Keratinocyte (primary cell): ENCODE data around the gene VPS18. TPM values are rescaled to one million over a fixed set of nuclear protein-coding genes. Genes with fewer than 3 reads are reported as not detected.

Experiments
- DNase-seq: peaks from one replicate; pipeline ENCODE4 v3.0.0-alpha.2; 2011; ENCODE audit warnings: low read depth, missing footprints, low spot score
- FAIRE-seq: peaks from 2 replicates; lab custom pipeline; 2011; peaks lifted over from hg19 to GRCh38; lab: Jason Lieb, UNC
- H2AFZ ChIP-seq: 2 replicates; pipeline ENCODE4 v1.6.0; 2012; ENCODE audit warnings: low read length, control low read depth, inconsistent platforms; ENCODE audit not compliant: control insufficient read depth
- H3K27ac ChIP-seq: 2 replicates; pipeline ENCODE4 v1.5.1; 2011; ENCODE audit warnings: low read length; ENCODE audit not compliant: control insufficient read depth, insufficient read depth
- H3K27me3 ChIP-seq: 3 replicates; pipeline ENCODE4 v1.6.0; 2011; ENCODE audit warnings: low read length; ENCODE audit not compliant: control insufficient read depth, insufficient read depth; ENCODE audit errors: extremely low read depth
- H3K36me3 ChIP-seq, 2 experiments: 2 replicates in 1 of 2; 3 replicates in 1 of 2; pipeline ENCODE4 v1.5.1; 2011; ENCODE audit warnings: low read length in 2 of 2, mild to moderate bottlenecking in 1 of 2; ENCODE audit not compliant: control insufficient read depth in 2 of 2, insufficient read depth in 2 of 2; ENCODE audit errors: extremely low read depth in 1 of 2
- H3K4me1 ChIP-seq: 3 replicates; pipeline ENCODE4 v1.5.1; 2011; ENCODE audit warnings: low read length; ENCODE audit not compliant: control insufficient read depth, insufficient read depth; ENCODE audit errors: extremely low read depth
- H3K4me2 ChIP-seq: 3 replicates; pipeline ENCODE4 v1.6.0; 2011; ENCODE audit warnings: low read depth, low read length; ENCODE audit not compliant: control insufficient read depth, insufficient read depth; ENCODE audit errors: extremely low read depth
- H3K4me3 ChIP-seq, 3 experiments: fragments of 200-600 bp in 1 of 3; sonication (generic) in 1 of 3; 2 replicates in 2 of 3; 3 replicates in 1 of 3; pipeline ENCODE4 v1.5.1; 2011 to 2016; ENCODE audit warnings: low read length in 3 of 3, mild to moderate bottlenecking in 3 of 3, control low read depth in 2 of 3, inconsistent platforms in 1 of 3, low read depth in 1 of 3, mixed read lengths in 1 of 3, mixed run types in 1 of 3, moderate library complexity in 1 of 3; ENCODE audit not compliant: control insufficient read depth in 2 of 3, insufficient read depth in 2 of 3; ENCODE audit errors: extremely low read depth in 1 of 3
- H3K79me2 ChIP-seq: 2 replicates; pipeline ENCODE4 v1.6.0; 2012; ENCODE audit warnings: low read length; ENCODE audit not compliant: control insufficient read depth, insufficient read depth
- H3K9ac ChIP-seq: 3 replicates; pipeline ENCODE4 v1.6.0; 2011; ENCODE audit warnings: low read length; ENCODE audit not compliant: control insufficient read depth, insufficient read depth; ENCODE audit errors: extremely low read depth
- H3K9me1 ChIP-seq: 3 replicates; pipeline ENCODE4 v1.6.0; 2011; ENCODE audit warnings: low read length; ENCODE audit not compliant: control insufficient read depth, insufficient read depth; ENCODE audit errors: extremely low read depth
- H3K9me3 ChIP-seq: 2 replicates; pipeline ENCODE4 v1.5.1; 2012; ENCODE audit warnings: low read depth, low read length; ENCODE audit not compliant: control insufficient read depth
- H4K20me1 ChIP-seq: 3 replicates; pipeline ENCODE4 v1.6.0; 2011; ENCODE audit warnings: low read length; ENCODE audit not compliant: control insufficient read depth, insufficient read depth; ENCODE audit errors: extremely low read depth
- EZH2 ChIP-seq: IDR thresholded peaks from one replicate; pipeline ENCODE4 v1.6.1; 2012; ENCODE audit warnings: inconsistent platforms, mild to moderate bottlenecking, low read length, moderate library complexity
- dilution Hi-C: fragments of 300-500 bp; cut with MboI; formaldehyde crosslinking; loops from one replicate; pipeline ENCODE4 v1.7.0; 2020; ENCODE audit warnings: low sequenced_read_pairs; ENCODE audit not compliant: extremely low pct_ligation_motif_present
- polyA plus RNA-seq, 5 experiments: library from polyadenylated mRNA; depleted of rRNA in 3 of 5; stranded (reverse) in 3 of 5; stranded (forward) in 1 of 5; unstranded in 1 of 5; fragments of >200 nt; gene quantifications; 1 replicate in 1 of 5; 2 replicates in 3 of 5; 3 replicates in 1 of 5; pipeline versions ENCODE4 v1.2.1 to v1.2.3, GENCODE V29; 2011 to 2012; ENCODE audit warnings: missing spikeins in 2 of 5, low read depth in 1 of 5, low replicate concordance in 1 of 5
- TF ChIP-seq, protein P1 (sequence below), 3 experiments: IDR thresholded peaks in 1 of 3; conservative IDR thresholded peaks in 1 of 3; optimal IDR thresholded peaks in 1 of 3; 2 replicates in 2 of 3; 3 replicates in 1 of 3; pipeline versions ENCODE3 to v1.5.1; 2011; ENCODE audit warnings: low read length in 3 of 3, mild to moderate bottlenecking in 3 of 3, moderate library complexity in 2 of 3, control low read depth in 1 of 3, inconsistent platforms in 1 of 3; ENCODE audit not compliant: insufficient read depth in 2 of 3; ENCODE audit errors: extremely low read depth in 1 of 3

VPS18 gene
- polyA plus RNA-seq, 1 donor (not counting 4 experiments of a cell fraction or from before 2014, with no cell fraction given), result 11.6 TPM

DNA sequence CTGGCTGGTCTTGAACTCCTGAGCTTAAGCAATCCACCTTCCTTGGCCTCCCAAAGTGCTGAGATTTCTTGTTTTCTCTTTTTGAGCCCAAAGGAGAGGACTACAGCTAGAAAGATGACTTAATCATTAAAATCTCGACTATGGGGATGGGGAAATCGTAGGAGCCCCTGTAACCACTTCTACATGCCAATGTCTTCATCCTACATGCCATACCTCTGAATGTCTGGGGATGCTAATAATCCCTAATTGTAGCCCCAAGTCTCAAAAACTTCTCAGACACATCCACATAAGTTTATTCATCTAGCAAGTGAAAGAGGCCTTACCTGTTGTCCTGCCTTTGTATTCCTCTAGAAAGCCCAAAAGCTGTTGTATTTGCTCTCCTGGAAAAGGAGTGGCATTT is 16.6 kb upstream of the VPS18 start:
- no peaks in the 10 kb centered on the region for H3K79me2 ChIP-seq
- FAIRE-seq, result no peak

DNA sequence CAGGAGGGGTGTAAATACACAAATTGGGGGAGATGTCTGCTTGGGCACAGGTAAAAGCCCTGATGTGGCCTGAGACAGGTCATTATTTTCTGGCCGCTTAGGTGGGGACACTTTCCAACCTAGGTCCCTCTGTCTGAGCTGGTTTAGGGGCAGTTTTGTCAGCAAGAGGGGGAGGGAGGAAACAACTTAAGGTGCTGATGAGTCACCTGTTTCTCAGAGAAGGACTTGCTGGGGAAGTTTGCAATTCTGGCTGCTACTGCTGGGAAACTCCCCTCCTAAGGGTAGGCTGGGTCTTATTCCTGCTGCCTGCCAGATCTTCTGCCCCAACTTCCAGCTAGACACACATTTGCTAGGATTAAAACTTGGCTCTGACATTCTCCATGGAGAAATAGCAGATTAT is 15.5 kb upstream of the VPS18 start:
- TF ChIP-seq EZH2, result no peak
- TF ChIP-seq, protein P1, sequence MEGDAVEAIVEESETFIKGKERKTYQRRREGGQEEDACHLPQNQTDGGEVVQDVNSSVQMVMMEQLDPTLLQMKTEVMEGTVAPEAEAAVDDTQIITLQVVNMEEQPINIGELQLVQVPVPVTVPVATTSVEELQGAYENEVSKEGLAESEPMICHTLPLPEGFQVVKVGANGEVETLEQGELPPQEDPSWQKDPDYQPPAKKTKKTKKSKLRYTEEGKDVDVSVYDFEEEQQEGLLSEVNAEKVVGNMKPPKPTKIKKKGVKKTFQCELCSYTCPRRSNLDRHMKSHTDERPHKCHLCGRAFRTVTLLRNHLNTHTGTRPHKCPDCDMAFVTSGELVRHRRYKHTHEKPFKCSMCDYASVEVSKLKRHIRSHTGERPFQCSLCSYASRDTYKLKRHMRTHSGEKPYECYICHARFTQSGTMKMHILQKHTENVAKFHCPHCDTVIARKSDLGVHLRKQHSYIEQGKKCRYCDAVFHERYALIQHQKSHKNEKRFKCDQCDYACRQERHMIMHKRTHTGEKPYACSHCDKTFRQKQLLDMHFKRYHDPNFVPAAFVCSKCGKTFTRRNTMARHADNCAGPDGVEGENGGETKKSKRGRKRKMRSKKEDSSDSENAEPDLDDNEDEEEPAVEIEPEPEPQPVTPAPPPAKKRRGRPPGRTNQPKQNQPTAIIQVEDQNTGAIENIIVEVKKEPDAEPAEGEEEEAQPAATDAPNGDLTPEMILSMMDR (optimal IDR thresholded peaks at IDR 0.05 in 1 of 3, IDR thresholded peaks at IDR 0.05 in 1 of 3, conservative IDR thresholded peaks at IDR 0.05 in 1 of 3; ENCODE audit: extremely low read depth in 1 of 3, insufficient read depth in 2 of 3, low read length in 3 of 3), result no peak
- H3K36me3 ChIP-seq, result no peaks in the 10 kb centered on the region
- H4K20me1 ChIP-seq, result no peaks in the 10 kb centered on the region
- no peak for DNase-seq
- H3K4me1 ChIP-seq, result peaks cover 35% of the 10 kb centered on the region
- no peaks in the 10 kb centered on the region for H3K9me1 ChIP-seq
- H3K4me2 ChIP-seq, result peak overlapping the region; percentile 34
- no peaks in the 10 kb centered on the region for H3K27me3 ChIP-seq
- peak overlapping the region; percentile 68 for H3K27ac ChIP-seq
- peak; percentile 92 for FAIRE-seq
- H3K4me3 ChIP-seq, result no peak overlapping the region
- dilution Hi-C loops, result no loop called here
- H3K79me2 ChIP-seq, result no peaks in the 10 kb centered on the region
- H2AFZ ChIP-seq, result no peak overlapping the region
- H3K9ac ChIP-seq, result peak overlapping the region; percentile 39
- H3K9me3 ChIP-seq, result no peaks in the 10 kb centered on the region

More for the DNA sequence above, 16.6 kb upstream of the VPS18 start:
- no peaks in the 10 kb centered on the region for H3K36me3 ChIP-seq
- no peak overlapping the region for H3K4me3 ChIP-seq
- H3K9me3 ChIP-seq, result no peaks in the 10 kb centered on the region
- no peak overlapping the region for H3K4me2 ChIP-seq
- no peak for DNase-seq
- no peaks in the 10 kb centered on the region for H3K9me1 ChIP-seq
- H3K27me3 ChIP-seq, result no peaks in the 10 kb centered on the region
- no peak overlapping the region for H2AFZ ChIP-seq
- no peak overlapping the region for H3K9ac ChIP-seq
- no peaks in the 10 kb centered on the region for H4K20me1 ChIP-seq
- TF ChIP-seq, protein P1 (optimal IDR thresholded peaks at IDR 0.05 in 1 of 3, IDR thresholded peaks at IDR 0.05 in 1 of 3, conservative IDR thresholded peaks at IDR 0.05 in 1 of 3; ENCODE audit: extremely low read depth in 1 of 3, insufficient read depth in 2 of 3, low read length in 3 of 3), result no peak
- no peak for TF ChIP-seq EZH2
- dilution Hi-C loops, result no loop called here
- H3K27ac ChIP-seq, result no peak overlapping the region
- H3K4me1 ChIP-seq, result peaks cover 45% of the 10 kb centered on the region
